HCT116 (cell line): ENCODE data around the gene GEN1. TPM values are rescaled to one million over a fixed set of nuclear protein-coding genes. Genes with fewer than 3 reads are reported as not detected.

Experiments
- ATAC-seq: fragments of 200-7000 bp; cut with Tn5 transposase; 2 replicates; pipeline ENCODE4 v1.9.1; 2020; ENCODE audit warnings: mild to moderate bottlenecking, moderate library complexity
- BruUV-seq: library from RNA; stranded (reverse); fragments of 400-500 nt; replicated peaks from 2 replicates; lab custom pipeline; 2021; lab: Mats Ljungman, UMichigan
- CTCF ChIA-PET: fragments of 300-600 bp; sonication (Branson Sonifier 250); formaldehyde crosslinking; loops from one replicate; lab custom pipeline; 2021; ENCODE audit warnings: antibody characterized with exemption; lab: Charles Lee
- POLR2A ChIA-PET: fragments of 300-600, 350-600 bp; sonication (Branson Sonifier 250); formaldehyde crosslinking; loops from one replicate; lab custom pipeline; 2021; ENCODE audit warnings: antibody characterized with exemption; lab: Charles Lee
- RAD21 ChIA-PET, 2 experiments: fragments of 300-600 bp; sonication (Branson Sonifier 250); formaldehyde crosslinking; loops; one replicate each; lab custom pipeline; 2023; ENCODE audit warnings: low total read pairs in 2 of 2; ENCODE audit not compliant: uncharacterized antibody in 2 of 2, unreplicated experiment in 2 of 2, low non-redundant PET in 1 of 2; lab: Charles Lee
- DNase-seq: peaks from one replicate; pipeline ENCODE4 v3.0.0-alpha.2; 2010; ENCODE audit warnings: low read depth, low spot score
- H2AFZ ChIP-seq: fragments of 200-600 bp; shearing (Covaris generic), sonication (generic); 2 replicates; pipeline ENCODE4 v1.6.1; 2017; ENCODE audit warnings: low read depth, mixed run types, mixed read lengths, antibody characterized with exemption, low read length; ENCODE audit not compliant: poor library complexity, severe bottlenecking
- H3K27ac ChIP-seq: 2 replicates; pipeline ENCODE4 v1.5.1; 2012; ENCODE audit warnings: low read depth, low read length
- H3K27me3 ChIP-seq: fragments of 200-600 bp; sonication (generic); 2 replicates; pipeline ENCODE4 v1.6.1; 2016; ENCODE audit warnings: mixed run types, low read length, mixed read lengths; ENCODE audit not compliant: insufficient read depth
- H3K36me3 ChIP-seq, 2 experiments: fragments of 200-500 bp in 1 of 2; fragments of 200-600 bp in 1 of 2; sonication (Bioruptor generic) in 1 of 2; sonication (generic) in 1 of 2; 2 replicates each; pipeline versions ENCODE4 v1.5.1 to v1.6.1; 2014 to 2016; ENCODE audit warnings: low read length in 2 of 2, inconsistent platforms in 1 of 2, mixed read lengths in 1 of 2, mixed run types in 1 of 2; ENCODE audit not compliant: insufficient read depth in 2 of 2, control insufficient read depth in 1 of 2
- H3K4me1 ChIP-seq, 2 experiments: fragments of 200-600 bp in 1 of 2; sonication (generic) in 1 of 2; 2 replicates each; pipeline versions ENCODE4 v1.5.1 to v1.6.1; 2012 to 2017; ENCODE audit warnings: low read length in 2 of 2, inconsistent platforms in 1 of 2, mild to moderate bottlenecking in 1 of 2, mixed read lengths in 1 of 2, mixed run types in 1 of 2, moderate library complexity in 1 of 2; ENCODE audit not compliant: insufficient read depth in 2 of 2, control insufficient read depth in 1 of 2
- H3K4me2 ChIP-seq: fragments of 200-600 bp; sonication (generic); 2 replicates; pipeline ENCODE4 v1.6.1; 2017; ENCODE audit warnings: mixed run types, low read length, mixed read lengths
- H3K4me3 ChIP-seq, 2 experiments: fragments of 200-600 bp in 1 of 2; sonication (generic) in 1 of 2; replicated peaks in 1 of 2; 2 replicates each; pipeline ENCODE4 v1.5.1; 2011 to 2016; ENCODE audit warnings: low read length in 2 of 2, control low read depth in 1 of 2, low read depth in 1 of 2, mild to moderate bottlenecking in 1 of 2, mixed read lengths in 1 of 2, mixed run types in 1 of 2
- H3K79me2 ChIP-seq: fragments of 200-600 bp; sonication (generic); 2 replicates; pipeline ENCODE4 v1.6.1; 2017; ENCODE audit warnings: mild to moderate bottlenecking, mixed run types, low read length, moderate library complexity, mixed read lengths; ENCODE audit not compliant: insufficient read depth
- H3K9ac ChIP-seq: fragments of 200-600 bp; sonication (generic); 2 replicates; pipeline ENCODE4 v1.6.1; 2016; ENCODE audit warnings: low read length, mixed read lengths
- H3K9me2 ChIP-seq: fragments of 200-600 bp; sonication (generic), shearing (Covaris generic); 2 replicates; pipeline ENCODE4 v1.6.1; 2017; ENCODE audit warnings: mixed run types, mild to moderate bottlenecking, moderate library complexity; ENCODE audit not compliant: insufficient read depth
- H3K9me3 ChIP-seq, 2 experiments: fragments of 200-500 bp in 1 of 2; fragments of 200-600 bp in 1 of 2; sonication (Bioruptor generic) in 1 of 2; sonication (generic) in 1 of 2; 2 replicates each; pipeline ENCODE4 v1.6.1; 2014 to 2017; ENCODE audit warnings: low read length in 2 of 2, mixed read lengths in 2 of 2, inconsistent platforms in 1 of 2, low read depth in 1 of 2, mild to moderate bottlenecking in 1 of 2, mixed run types in 1 of 2, moderate library complexity in 1 of 2; ENCODE audit not compliant: control insufficient read depth in 1 of 2, insufficient read depth in 1 of 2
- H4K20me1 ChIP-seq: fragments of 200-600 bp; sonication (generic), shearing (Covaris generic); 2 replicates; pipeline ENCODE4 v1.6.1; 2017; ENCODE audit warnings: mixed run types, mild to moderate bottlenecking, moderate library complexity; ENCODE audit not compliant: insufficient read depth
- CBX3 ChIP-seq: IDR thresholded peaks from 2 replicates; pipeline ENCODE4 v1.6.1; 2012; ENCODE audit warnings: low read depth
- CEBPB ChIP-seq: IDR thresholded peaks from 2 replicates; pipeline ENCODE4 v1.6.1; 2012; ENCODE audit warnings: low read depth
- CTCF ChIP-seq, 3 experiments: fragments of 200-600 bp in 1 of 3; sonication (generic) in 1 of 3; IDR thresholded peaks in 2 of 3; conservative IDR thresholded peaks in 1 of 3; 2 replicates each; pipeline ENCODE4 v1.5.1; 2012 to 2017; ENCODE audit warnings: low read depth in 2 of 3, low read length in 2 of 3, antibody characterized with exemption in 1 of 3, borderline replicate concordance in 1 of 3, control low read depth in 1 of 3, mild to moderate bottlenecking in 1 of 3, mixed read lengths in 1 of 3, mixed run types in 1 of 3, moderate library complexity in 1 of 3; ENCODE audit not compliant: insufficient read depth in 1 of 3
- EGR1 ChIP-seq: IDR thresholded peaks from 2 replicates; pipeline ENCODE4 v1.6.1; 2012; ENCODE audit warnings: low read depth
- ELF1 ChIP-seq: IDR thresholded peaks from 2 replicates; pipeline ENCODE4 v1.6.1; 2012; ENCODE audit warnings: low read depth, borderline replicate concordance
- EZH2 ChIP-seq: fragments of 200-600 bp; sonication (generic); IDR thresholded peaks from 2 replicates; pipeline ENCODE4 v1.6.1; 2017; ENCODE audit warnings: antibody characterized with exemption, mixed run types
- FOSL1 ChIP-seq: IDR thresholded peaks from 2 replicates; pipeline ENCODE4 v1.6.1; 2012; ENCODE audit warnings: low read depth
- JUND ChIP-seq: IDR thresholded peaks from 2 replicates; pipeline ENCODE4 v1.6.1; 2012
- MAX ChIP-seq: IDR thresholded peaks from 2 replicates; pipeline ENCODE4 v1.6.1; 2012
- POLR2AphosphoS5 ChIP-seq: IDR thresholded peaks from 2 replicates; pipeline ENCODE4 v1.6.1; 2011; ENCODE audit warnings: mild to moderate bottlenecking, low read depth, low read length, moderate library complexity
- SIN3A ChIP-seq: IDR thresholded peaks from 2 replicates; pipeline ENCODE4 v1.6.1; 2012; ENCODE audit warnings: low read depth
- TCF7L2 ChIP-seq: IDR thresholded peaks from 2 replicates; pipeline ENCODE4 v1.7.0; 2011; ENCODE audit warnings: borderline replicate concordance, inconsistent platforms; ENCODE audit not compliant: insufficient read depth, insufficient read length; ENCODE audit errors: extremely low read depth
- YY1 ChIP-seq: IDR thresholded peaks from 2 replicates; pipeline ENCODE4 v1.6.1; 2011; ENCODE audit warnings: low read length, low read depth, moderate library complexity, mild to moderate bottlenecking; ENCODE audit not compliant: insufficient replicate concordance; ENCODE audit errors: extremely low read depth
- ZBTB33 ChIP-seq: IDR thresholded peaks from 2 replicates; pipeline ENCODE4 v1.6.1; 2011; ENCODE audit warnings: mild to moderate bottlenecking, low read length, moderate library complexity; ENCODE audit not compliant: insufficient replicate concordance; ENCODE audit errors: extremely low read depth
- intact Hi-C: fragments of 100-400 bp; cut with micrococcal nuclease; formaldehyde crosslinking; loops from 2 replicates; pipeline ENCODE4 v1.10.0; 2022
- total RNA-seq: library from RNA; stranded (reverse); gene quantifications from one replicate; pipeline ENCODE4 v1.2.1, GENCODE V29; 2021; ENCODE audit not compliant: unreplicated experiment

Gene GEN1
- total RNA-seq, 1 experiment from 2014 or later, result 19.7 TPM

DNA sequence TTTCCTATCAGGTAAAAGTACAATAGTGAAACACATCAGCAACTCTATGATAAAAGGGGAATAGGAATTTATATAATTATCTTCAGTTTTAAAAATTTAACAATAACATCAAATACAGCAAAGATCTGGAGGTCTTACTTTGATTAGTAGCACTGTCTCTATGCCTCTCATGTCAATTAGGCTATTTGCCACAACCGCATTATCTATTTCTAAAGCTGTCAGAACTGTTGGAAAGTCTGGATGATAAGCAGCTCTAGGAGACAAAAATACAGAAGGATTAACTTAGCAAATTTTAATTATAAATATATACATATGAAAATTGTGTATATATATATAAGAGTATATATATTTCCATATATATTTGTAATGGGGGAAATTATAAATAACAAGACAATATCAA, 45.4 kb upstream of the GEN1 start:
- no peaks in the 10 kb centered on the region for H4K20me1 ChIP-seq
- no peaks in the 10 kb centered on the region for H3K9me2 ChIP-seq
- no peak overlapping the region for H2AFZ ChIP-seq
- no peaks in the 10 kb centered on the region for H3K79me2 ChIP-seq
- peaks cover 9 to 20% of the 10 kb centered on the region in 2 experiments; a peak in 3 of 4 replicates for H3K36me3 ChIP-seq
- ChIA-PET POLR2A (no interaction called here), RAD21 (no interaction called here), CTCF (interaction anchor here (1.2 to 1.8 kb wide), 2 partner anchors 11 to 37 kb away, joined by 3 to 6 read pairs; no protein-coding TSS in a partner anchor)
- H3K27ac ChIP-seq, result no peak overlapping the region
- H3K4me3 ChIP-seq, result no peak overlapping the region
- no peaks in the 10 kb centered on the region for H3K27me3 ChIP-seq
- H3K9ac ChIP-seq, result no peak overlapping the region
- no peaks in the 10 kb centered on the region for H3K9me3 ChIP-seq
- no peak for TF ChIP-seq ELF1
- TF ChIP-seq EGR1, result no peak
- no peak for TF ChIP-seq ZBTB33
- TF ChIP-seq CEBPB, result no peak
- no peak for TF ChIP-seq MAX
- TF ChIP-seq CBX3, result no peak
- TF ChIP-seq EZH2, result no peak
- DNase-seq (no peak), ATAC-seq (no peak)
- BruUV-seq, result no TSS peak
- intact Hi-C loops, result no loop called here
- no peaks in the 10 kb centered on the region for H3K4me1 ChIP-seq
- H3K4me2 ChIP-seq, result no peak overlapping the region

- peaks cover 12 to 22% of the 10 kb centered on the region in 2 experiments; a peak in 3 of 4 replicates for H3K36me3 ChIP-seq
- RAD21 ChIA-PET, result no interaction called here
- DNase-seq (no peak), ATAC-seq (no peak)
- no peaks in the 10 kb centered on the region for H4K20me1 ChIP-seq
- no peak overlapping the region for H3K4me3 ChIP-seq
- no peak overlapping the region for H3K27ac ChIP-seq
- no peaks in the 10 kb centered on the region for H3K79me2 ChIP-seq
- no peak overlapping the region for H2AFZ ChIP-seq
- CTCF ChIA-PET, result interaction anchor here (1.8 kb wide), 1 partner anchor 10 kb away, joined by 6 read pairs; no protein-coding TSS in a partner anchor
- no TSS peak for BruUV-seq
- POLR2A ChIA-PET, result no interaction called here
- no peak overlapping the region for H3K9ac ChIP-seq
- H3K27me3 ChIP-seq, result no peaks in the 10 kb centered on the region
- no peaks in the 10 kb centered on the region for H3K4me1 ChIP-seq
- intact Hi-C loops, result loop anchor here (10.0 kb wide), 1 partner anchor 665 kb away; no protein-coding TSS in a partner anchor
- H3K9me3 ChIP-seq, result no peaks in the 10 kb centered on the region
- no peaks in the 10 kb centered on the region for H3K9me2 ChIP-seq
- no peak overlapping the region for H3K4me2 ChIP-seq
- TF ChIP-seq CTCF (IDR thresholded peaks at IDR 0.05 in 2 of 3, conservative IDR thresholded peaks at IDR 0.05 in 1 of 3; ENCODE audit: borderline replicate concordance in 1 of 3, insufficient read depth in 1 of 3, low read depth in 2 of 3, low read length in 2 of 3) (no peak), FOSL1 (no peak), YY1 (no peak), JUND (no peak), ELF1 (no peak), TCF7L2 (no peak), CEBPB (no peak), SIN3A (no peak), ZBTB33 (no peak), POLR2AphosphoS5 (no peak)
Measured at GRCh38 chr2:17709897-17710296, 44.0 kb upstream of the GEN1 start.
